GM12878 (cell line): ENCODE data around the gene MOGAT2. TPM values are rescaled to one million over a fixed set of nuclear protein-coding genes. Genes with fewer than 3 reads are reported as not detected.

Experiments used
- ATAC-seq: fragments of 200-7000 bp; cut with Tn5 transposase; 3 replicates; pipeline ENCODE4 v1.9.1; 2020; ENCODE audit warnings: mild to moderate bottlenecking, moderate library complexity
- BruUV-seq: library from RNA; stranded (reverse); fragments of 400-500 nt; replicated peaks from 2 replicates; lab custom pipeline; 2021; lab: Mats Ljungman, UMichigan
- CTCF ChIA-PET: fragments of 300-600 bp; sonication (Branson Sonifier 250); formaldehyde crosslinking; extraction: SDS; loops from one replicate; lab custom pipeline; 2021; ENCODE audit warnings: inconsistent platforms; lab: Yijun Ruan, JAX
- POLR2A ChIA-PET: fragments of 350-600 bp; formaldehyde crosslinking; extraction: SDS; loops from one replicate; lab custom pipeline; 2021; ENCODE audit warnings: inconsistent platforms; lab: Charles Lee
- RAD21 ChIA-PET: fragments of 300-600 bp; sonication (Branson Sonifier 250); formaldehyde crosslinking; loops from one replicate; lab custom pipeline; 2023; ENCODE audit warnings: antibody characterized with exemption; ENCODE audit not compliant: unreplicated experiment; lab: Charles Lee
- SMC1A ChIA-PET: fragments of 300-600 bp; sonication (Branson Sonifier 250); formaldehyde crosslinking; loops from one replicate; lab custom pipeline; 2023; ENCODE audit not compliant: unreplicated experiment, uncharacterized antibody; lab: Charles Lee
- DNase-seq: peaks from one replicate; pipeline ENCODE4 v3.0.0-alpha.2; 2011; ENCODE audit warnings: low read depth, low spot score
- FAIRE-seq: peaks from 3 replicates; lab custom pipeline; 2011; peaks lifted over from hg19 to GRCh38; lab: Jason Lieb, UNC
- H2AFZ ChIP-seq: 2 replicates; pipeline ENCODE4 v1.6.0; 2011; ENCODE audit warnings: low read depth, low read length, control low read depth; ENCODE audit not compliant: control insufficient read depth
- H3K27ac ChIP-seq: 2 replicates; pipeline ENCODE4 v1.5.1; 2011; ENCODE audit warnings: control low read depth; ENCODE audit not compliant: control insufficient read depth, insufficient read depth
- H3K27me3 ChIP-seq, 2 experiments: replicated peaks in 1 of 2; 2 replicates each; pipeline versions ENCODE4 v1.6.0 to v1.6.1; 2011; ENCODE audit warnings: low read length in 1 of 2; ENCODE audit not compliant: control insufficient read depth in 2 of 2, insufficient read depth in 2 of 2
- H3K36me3 ChIP-seq, 2 experiments: 2 replicates each; pipeline ENCODE4 v1.5.1; 2011; ENCODE audit warnings: low read length in 1 of 2; ENCODE audit not compliant: control insufficient read depth in 2 of 2, insufficient read depth in 2 of 2
- H3K4me1 ChIP-seq: 2 replicates; pipeline ENCODE4 v1.6.1; 2011; ENCODE audit warnings: mild to moderate bottlenecking, low read length, moderate library complexity, mixed read lengths; ENCODE audit not compliant: control insufficient read depth, insufficient read depth
- H3K4me2 ChIP-seq: 2 replicates; pipeline ENCODE4 v1.6.0; 2011; ENCODE audit warnings: control low read depth; ENCODE audit not compliant: control insufficient read depth, insufficient read depth
- H3K4me3 ChIP-seq: fragments of 200-600 bp; sonication (generic); 2 replicates; pipeline ENCODE4 v1.5.1; 2016
- H3K79me2 ChIP-seq: 2 replicates; pipeline ENCODE4 v1.6.0; 2011; ENCODE audit warnings: low read length; ENCODE audit not compliant: control insufficient read depth, insufficient read depth
- H3K9ac ChIP-seq: 2 replicates; pipeline ENCODE4 v1.8.0; 2011; ENCODE audit warnings: low read length, control low read depth, mixed read lengths; ENCODE audit not compliant: control insufficient read depth, insufficient read depth
- H3K9me3 ChIP-seq: replicated peaks from 3 replicates; pipeline ENCODE4 v1.5.1; 2011; ENCODE audit warnings: mild to moderate bottlenecking, low read length; ENCODE audit not compliant: control insufficient read depth, insufficient read depth
- H4K20me1 ChIP-seq: 2 replicates; pipeline ENCODE4 v1.6.0; 2011; ENCODE audit not compliant: control insufficient read depth, insufficient read depth
- CREM ChIP-seq: IDR thresholded peaks from 2 replicates; pipeline ENCODE4 v1.6.1; 2014; ENCODE audit warnings: antibody characterized with exemption, low read depth
- HDAC2 ChIP-seq: fragments of 200-600 bp; sonication (generic); IDR thresholded peaks from 2 replicates; pipeline ENCODE4 v1.6.1; 2017
- KAT2A ChIP-seq: conservative IDR thresholded peaks from 2 replicates; pipeline ENCODE4 v1.6.1; 2011; ENCODE audit warnings: low read depth, low read length; ENCODE audit not compliant: control insufficient read depth
- KDM1A ChIP-seq: fragments of 200-600 bp; sonication (generic); IDR thresholded peaks from 2 replicates; pipeline ENCODE4 v1.6.1; 2016; ENCODE audit warnings: borderline replicate concordance
- MYC ChIP-seq: IDR thresholded peaks from 2 replicates; pipeline ENCODE4 v1.6.1; 2011; ENCODE audit warnings: mild to moderate bottlenecking, low read length, moderate library complexity, inconsistent platforms; ENCODE audit not compliant: insufficient read depth, insufficient replicate concordance, insufficient read length, severe bottlenecking
- NR2C1 ChIP-seq: fragments of 450-650 bp; IDR thresholded peaks from 2 replicates; pipeline ENCODE4 v1.6.1; 2017; ENCODE audit warnings: antibody characterized with exemption, mild to moderate bottlenecking, moderate library complexity
- PAX5 ChIP-seq: IDR thresholded peaks from 2 replicates; pipeline ENCODE4 v1.6.1; 2011; ENCODE audit warnings: low read depth, low read length, borderline replicate concordance
- PAX8 ChIP-seq: fragments of 450-650 bp; IDR thresholded peaks from 2 replicates; pipeline ENCODE4 v1.6.1; 2017; ENCODE audit warnings: mild to moderate bottlenecking, moderate library complexity
- PML ChIP-seq: IDR thresholded peaks from 2 replicates; pipeline ENCODE4 v1.6.1; 2012; ENCODE audit warnings: low read length, inconsistent platforms
- POLR2AphosphoS2 ChIP-seq: IDR thresholded peaks from 2 replicates; pipeline ENCODE4 v1.6.1; 2011; ENCODE audit warnings: low read depth, mild to moderate bottlenecking, low read length, improper control_type of control experiment, moderate library complexity
- POLR2AphosphoS5 ChIP-seq: IDR thresholded peaks from 2 replicates; pipeline ENCODE4 v1.6.1; 2011; ENCODE audit warnings: mild to moderate bottlenecking, low read length, inconsistent platforms
- RAD21 ChIP-seq: IDR thresholded peaks from 2 replicates; pipeline ENCODE4 v1.6.1; 2011; ENCODE audit warnings: mild to moderate bottlenecking, low read depth, low read length, moderate library complexity; ENCODE audit not compliant: insufficient read depth
- RUNX3 ChIP-seq: IDR thresholded peaks from 2 replicates; pipeline ENCODE4 v1.6.1; 2012; ENCODE audit warnings: low read length, inconsistent platforms
- SIX5 ChIP-seq: IDR thresholded peaks from 2 replicates; pipeline ENCODE4 v1.6.1; 2011; ENCODE audit warnings: mild to moderate bottlenecking, low read depth, low read length, moderate library complexity; ENCODE audit not compliant: severe bottlenecking
- TBL1XR1 ChIP-seq: IDR thresholded peaks from 2 replicates; pipeline ENCODE4 v1.6.1; 2012; ENCODE audit warnings: low read depth, low read length, improper control_type of control experiment
- WRNIP1 ChIP-seq: IDR thresholded peaks from 2 replicates; pipeline ENCODE4 v1.6.1; 2011; ENCODE audit warnings: low read depth, low read length, improper control_type of control experiment, borderline replicate concordance
- ZNF622 ChIP-seq: fragments of 450-650 bp; IDR thresholded peaks from 2 replicates; pipeline ENCODE4 v1.6.1; 2017; ENCODE audit warnings: mild to moderate bottlenecking, inconsistent platforms
- WGBS: methylation state at CpG from one replicate; pipeline ENCODE4 v1.1.6; 2016; ENCODE audit warnings: low lambda C conversion rate; ENCODE audit not compliant: insufficient replicate concordance, insufficient coverage; ENCODE audit errors: missing lambda C conversion rate; 5-methylcytosine and 5-hydroxymethylcytosine counted together
- in situ Hi-C: fragments of 300-500 bp; cut with MboI; formaldehyde crosslinking; loops from 9 replicates; pipeline ENCODE4 v1.14.3; 2018; ENCODE audit warnings: mixed read lengths
- intact Hi-C: fragments of 100-400 bp; cut with micrococcal nuclease; formaldehyde crosslinking; loops from one replicate; pipeline ENCODE4 v1.14.2; 2022; ENCODE audit not compliant: unreplicated experiment
- polyA plus RNA-seq, 11 experiments: library from polyadenylated mRNA; depleted of rRNA in 4 of 11; unstranded in 6 of 11; stranded (reverse) in 5 of 11; fragments of >200 nt; fragmentation: Nextera tagmentation in 4 of 11; fragmentation: Illumina TruSeq in 1 of 11; extraction: Ambion mirVana in 4 of 11; extraction: Trizol in 1 of 11; gene quantifications; 1 replicate in 1 of 11; 2 replicates in 10 of 11; pipeline versions ENCODE4 v1.2.1 to v1.2.3, GENCODE V29; 2011 to 2016; ENCODE audit warnings: inconsistent platforms in 2 of 11, missing spikeins in 2 of 11, low read depth in 1 of 11
- total RNA-seq, 4 experiments: library from RNA; depleted of rRNA in 3 of 4; stranded (reverse); fragments of >200 nt in 3 of 4; fragmentation: Illumina TruSeq in 1 of 4; extraction: Trizol in 1 of 4; gene quantifications; 2 replicates each; pipeline versions ENCODE4 v1.2.1 to v1.2.3, GENCODE V29; 2013 to 2021
- TF ChIP-seq, protein P1 (sequence below): fragments of 150-350 bp; IDR thresholded peaks from 2 replicates; pipeline ENCODE4 v1.6.1; 2014; ENCODE audit warnings: mild to moderate bottlenecking, low read depth, low read length
- TF ChIP-seq, protein P2 (sequence below): IDR thresholded peaks from 2 replicates; pipeline ENCODE4 v1.6.1; 2011; ENCODE audit warnings: mild to moderate bottlenecking, low read depth, low read length, moderate library complexity; ENCODE audit not compliant: insufficient replicate concordance

Gene MOGAT2
- total and polyA plus RNA-seq, 10 of the 15 experiments (the other 5 are each of a cell fraction or from before 2014, with no cell fraction given), result 0.15 to 0.45 (median 0.22) TPM; not detected in 1

DNA sequence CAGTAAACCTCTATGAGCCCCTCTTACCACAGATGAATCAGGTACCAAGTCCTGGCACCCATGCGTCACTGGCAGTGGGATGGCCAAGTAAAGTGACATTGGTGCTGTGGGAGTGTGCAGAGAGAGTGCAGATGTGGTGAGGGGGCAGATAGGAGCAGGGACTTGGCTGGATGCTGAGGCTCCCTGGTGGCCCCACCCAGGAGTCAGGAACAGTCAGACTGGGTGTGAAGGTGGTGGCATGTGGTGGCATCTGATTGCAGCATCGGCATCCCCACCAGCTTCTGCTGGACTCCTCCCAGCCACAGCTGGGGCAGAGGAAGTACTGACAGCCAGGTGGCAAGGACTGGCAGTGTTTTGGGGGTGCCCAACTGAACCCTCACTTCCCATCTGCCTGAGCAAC lies 62.3 kb downstream of the MOGAT2 start (continued):
- TF ChIP-seq HDAC2 (no peak), ZNF622 (no peak), PML (no peak), RUNX3 (no peak), PAX5 (no peak)
- TF ChIP-seq, protein P1, sequence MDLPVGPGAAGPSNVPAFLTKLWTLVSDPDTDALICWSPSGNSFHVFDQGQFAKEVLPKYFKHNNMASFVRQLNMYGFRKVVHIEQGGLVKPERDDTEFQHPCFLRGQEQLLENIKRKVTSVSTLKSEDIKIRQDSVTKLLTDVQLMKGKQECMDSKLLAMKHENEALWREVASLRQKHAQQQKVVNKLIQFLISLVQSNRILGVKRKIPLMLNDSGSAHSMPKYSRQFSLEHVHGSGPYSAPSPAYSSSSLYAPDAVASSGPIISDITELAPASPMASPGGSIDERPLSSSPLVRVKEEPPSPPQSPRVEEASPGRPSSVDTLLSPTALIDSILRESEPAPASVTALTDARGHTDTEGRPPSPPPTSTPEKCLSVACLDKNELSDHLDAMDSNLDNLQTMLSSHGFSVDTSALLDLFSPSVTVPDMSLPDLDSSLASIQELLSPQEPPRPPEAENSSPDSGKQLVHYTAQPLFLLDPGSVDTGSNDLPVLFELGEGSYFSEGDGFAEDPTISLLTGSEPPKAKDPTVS, result no peak
- TF ChIP-seq, all 136 proteins: peak for 0

DNA sequence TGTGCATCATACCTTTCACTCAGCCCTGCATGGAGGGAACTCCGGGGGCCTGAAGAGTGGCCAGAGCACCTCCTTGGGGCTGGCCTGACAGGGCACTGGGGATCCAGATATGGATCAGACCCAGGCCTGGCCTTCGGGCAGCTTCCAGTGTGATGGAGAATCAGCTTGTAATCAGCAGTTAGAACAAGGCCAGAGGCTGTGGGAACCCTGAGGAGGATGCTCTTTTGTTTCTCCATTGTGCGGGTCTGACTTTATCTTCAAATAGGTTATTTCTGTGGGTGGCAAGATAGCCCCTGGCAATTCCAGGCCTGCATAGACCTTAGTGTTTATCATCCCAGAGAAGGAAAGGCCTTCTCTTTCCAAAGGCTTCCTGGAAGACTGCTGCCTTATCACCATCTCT lies 63.2 kb downstream of the MOGAT2 start:
- Histone ChIP-seq H3K79me2 (no peaks in the 10 kb centered on the region), H3K4me2 (no peak overlapping the region), H3K27me3 (no peaks in the 10 kb centered on the region), H3K27ac (no peak overlapping the region), H3K36me3 (no peaks in the 10 kb centered on the region; a peak in 1 of 4 replicates), H4K20me1 (no peaks in the 10 kb centered on the region)
- RAD21 ChIA-PET, result no interaction called here
- 97% methylated on average over 3 of the region's 3 CpGs for WGBS
- no TSS peak for BruUV-seq
- CTCF ChIA-PET, result interaction anchor here (1.1 kb wide), 1 partner anchor 12 kb away, joined by 3 read pairs; the partner anchor contains the start of gene DGAT2
- ATAC-seq (no peak), DNase-seq (no peak)
- SMC1A ChIA-PET, result interaction anchor here (0.5 kb wide), 1 partner anchor 809 kb away, joined by 5 read pairs; no protein-coding TSS in a partner anchor
- in situ Hi-C loops, result no loop called here
- no peak for TF ChIP-seq TBL1XR1
- no peak for TF ChIP-seq CREM
- TF ChIP-seq MYC, result no peak
- TF ChIP-seq KAT2A, result no peak
- no peak for TF ChIP-seq PAX8
- no peak for TF ChIP-seq POLR2AphosphoS5
- no peak for TF ChIP-seq KDM1A
- TF ChIP-seq RAD21, result no peak
- no peak for TF ChIP-seq WRNIP1
- no peak for TF ChIP-seq SIX5
- TF ChIP-seq, protein P2, sequence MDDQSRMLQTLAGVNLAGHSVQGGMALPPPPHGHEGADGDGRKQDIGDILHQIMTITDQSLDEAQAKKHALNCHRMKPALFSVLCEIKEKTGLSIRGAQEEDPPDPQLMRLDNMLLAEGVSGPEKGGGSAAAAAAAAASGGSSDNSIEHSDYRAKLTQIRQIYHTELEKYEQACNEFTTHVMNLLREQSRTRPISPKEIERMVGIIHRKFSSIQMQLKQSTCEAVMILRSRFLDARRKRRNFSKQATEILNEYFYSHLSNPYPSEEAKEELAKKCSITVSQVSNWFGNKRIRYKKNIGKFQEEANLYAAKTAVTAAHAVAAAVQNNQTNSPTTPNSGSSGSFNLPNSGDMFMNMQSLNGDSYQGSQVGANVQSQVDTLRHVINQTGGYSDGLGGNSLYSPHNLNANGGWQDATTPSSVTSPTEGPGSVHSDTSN, result no peak
- no peak for TF ChIP-seq POLR2AphosphoS2
- TF ChIP-seq NR2C1, result no peak
- TF ChIP-seq, all 136 proteins: peak for 0
- H3K4me3 ChIP-seq, result no peak overlapping the region
- intact Hi-C loops, result no loop called here
- no peaks in the 10 kb centered on the region for H3K9me3 ChIP-seq
- POLR2A ChIA-PET, result interaction anchor here (0.5 to 0.8 kb wide), 3 partner anchors 13 to 102 kb away, joined by 3 to 5 read pairs (median 3); no protein-coding TSS in a partner anchor
- H3K9ac ChIP-seq, result no peak overlapping the region
- peaks cover 6% of the 10 kb centered on the region; the same call in 1 of the 2 replicates for H3K4me1 ChIP-seq
- no peak overlapping the region for H2AFZ ChIP-seq
- no peak for FAIRE-seq
